ENCODE measurements around the gene C13orf46. TPM values are rescaled to one million over a fixed set of nuclear protein-coding genes. Genes with fewer than 3 reads are reported as not detected.

The C13orf46 gene
- total and polyA plus RNA-seq, 4 donors: 1.1 to 11.3 (median 6.4) TPM

DNA sequence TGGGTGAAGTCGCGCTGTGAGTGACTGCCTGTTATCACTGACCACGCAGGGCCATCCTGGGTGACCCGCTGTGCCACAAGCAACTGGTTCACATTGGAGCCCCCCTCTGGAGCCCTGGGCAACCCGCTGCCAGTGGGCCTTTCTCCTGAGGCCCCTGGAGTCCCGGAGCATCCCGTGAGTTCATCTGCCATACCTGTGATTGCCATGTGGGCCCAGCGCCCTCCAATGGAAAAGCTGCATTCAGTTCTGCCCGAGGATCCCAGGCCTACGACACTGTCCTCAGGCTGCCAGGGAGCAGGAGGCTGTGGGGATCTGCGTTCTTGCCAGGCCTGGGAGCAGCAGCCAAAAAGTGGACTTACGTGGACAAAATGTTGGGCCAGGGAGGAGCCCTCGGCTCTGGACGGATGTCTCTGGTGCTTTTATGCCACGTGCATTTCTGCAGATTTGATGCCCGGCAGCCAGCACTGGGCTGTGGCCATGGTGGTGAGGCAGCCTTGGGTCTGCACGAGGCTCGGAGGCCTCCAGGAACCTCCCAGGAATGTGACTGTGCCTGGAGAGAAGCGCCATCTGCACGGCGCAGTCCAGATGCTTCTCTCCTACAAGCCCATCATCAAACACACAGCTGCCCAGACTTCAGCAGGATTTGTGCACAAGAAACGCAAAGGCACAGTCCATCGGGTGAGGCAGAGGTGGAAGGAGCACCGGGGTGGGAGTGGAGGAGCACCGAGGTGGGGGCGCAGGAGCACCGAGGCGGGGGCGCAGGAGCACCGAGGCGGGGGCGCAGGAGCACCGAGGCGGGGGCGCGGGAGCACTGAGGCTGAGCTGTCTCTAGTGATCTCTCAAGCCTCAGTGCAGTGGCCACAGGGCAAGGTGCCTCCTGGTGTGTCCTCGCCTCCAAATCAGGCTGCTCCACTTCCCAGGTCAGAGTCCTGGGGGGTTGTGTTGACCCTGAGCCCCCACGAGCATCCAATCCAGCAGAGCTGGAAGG lies 44.0 kb downstream of the C13orf46 start:
- Histone ChIP-seq H3K9ac (ENCODE audit: insufficient read depth in 1 of 2, low read length in 2 of 2) (no peak overlapping the region), H3K27ac (ENCODE audit: low read depth in 1 of 2, low read length in 1 of 2) (no peak overlapping the region), H3K4me3 (no peak overlapping the region), H3K9me3 (ENCODE audit: control insufficient read depth in 4 of 4, insufficient read depth in 3 of 4, low read length in 3 of 4) (no peaks in the 10 kb centered on the region), H3K36me3 (ENCODE audit: control insufficient read depth in 4 of 4, insufficient read depth in 4 of 4, low read length in 4 of 4) (no peaks in the 10 kb centered on the region), H3K27me3 (ENCODE audit: control insufficient read depth in 3 of 3, insufficient read depth in 3 of 3, low read length in 2 of 3) (no peaks in the 10 kb centered on the region), H3K4me1 (ENCODE audit: control insufficient read depth in 5 of 5, insufficient read depth in 5 of 5, low read length in 5 of 5) (peaks cover 0 to 37% (median 7%) of the 10 kb centered on the region in 5 donors)
- no peak for DNase-seq
- ATAC-seq (ENCODE audit: insufficient read depth, low FRiP score): no peak
- TF ChIP-seq, protein P1, sequence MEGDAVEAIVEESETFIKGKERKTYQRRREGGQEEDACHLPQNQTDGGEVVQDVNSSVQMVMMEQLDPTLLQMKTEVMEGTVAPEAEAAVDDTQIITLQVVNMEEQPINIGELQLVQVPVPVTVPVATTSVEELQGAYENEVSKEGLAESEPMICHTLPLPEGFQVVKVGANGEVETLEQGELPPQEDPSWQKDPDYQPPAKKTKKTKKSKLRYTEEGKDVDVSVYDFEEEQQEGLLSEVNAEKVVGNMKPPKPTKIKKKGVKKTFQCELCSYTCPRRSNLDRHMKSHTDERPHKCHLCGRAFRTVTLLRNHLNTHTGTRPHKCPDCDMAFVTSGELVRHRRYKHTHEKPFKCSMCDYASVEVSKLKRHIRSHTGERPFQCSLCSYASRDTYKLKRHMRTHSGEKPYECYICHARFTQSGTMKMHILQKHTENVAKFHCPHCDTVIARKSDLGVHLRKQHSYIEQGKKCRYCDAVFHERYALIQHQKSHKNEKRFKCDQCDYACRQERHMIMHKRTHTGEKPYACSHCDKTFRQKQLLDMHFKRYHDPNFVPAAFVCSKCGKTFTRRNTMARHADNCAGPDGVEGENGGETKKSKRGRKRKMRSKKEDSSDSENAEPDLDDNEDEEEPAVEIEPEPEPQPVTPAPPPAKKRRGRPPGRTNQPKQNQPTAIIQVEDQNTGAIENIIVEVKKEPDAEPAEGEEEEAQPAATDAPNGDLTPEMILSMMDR (IDR thresholded peaks at IDR 0.05; ENCODE audit: control extremely low read depth, extremely low read depth): no peak
- WGBS, 2 donors: 89 to 90% methylated on average over 38 of the region's 38 CpGs

DNA sequence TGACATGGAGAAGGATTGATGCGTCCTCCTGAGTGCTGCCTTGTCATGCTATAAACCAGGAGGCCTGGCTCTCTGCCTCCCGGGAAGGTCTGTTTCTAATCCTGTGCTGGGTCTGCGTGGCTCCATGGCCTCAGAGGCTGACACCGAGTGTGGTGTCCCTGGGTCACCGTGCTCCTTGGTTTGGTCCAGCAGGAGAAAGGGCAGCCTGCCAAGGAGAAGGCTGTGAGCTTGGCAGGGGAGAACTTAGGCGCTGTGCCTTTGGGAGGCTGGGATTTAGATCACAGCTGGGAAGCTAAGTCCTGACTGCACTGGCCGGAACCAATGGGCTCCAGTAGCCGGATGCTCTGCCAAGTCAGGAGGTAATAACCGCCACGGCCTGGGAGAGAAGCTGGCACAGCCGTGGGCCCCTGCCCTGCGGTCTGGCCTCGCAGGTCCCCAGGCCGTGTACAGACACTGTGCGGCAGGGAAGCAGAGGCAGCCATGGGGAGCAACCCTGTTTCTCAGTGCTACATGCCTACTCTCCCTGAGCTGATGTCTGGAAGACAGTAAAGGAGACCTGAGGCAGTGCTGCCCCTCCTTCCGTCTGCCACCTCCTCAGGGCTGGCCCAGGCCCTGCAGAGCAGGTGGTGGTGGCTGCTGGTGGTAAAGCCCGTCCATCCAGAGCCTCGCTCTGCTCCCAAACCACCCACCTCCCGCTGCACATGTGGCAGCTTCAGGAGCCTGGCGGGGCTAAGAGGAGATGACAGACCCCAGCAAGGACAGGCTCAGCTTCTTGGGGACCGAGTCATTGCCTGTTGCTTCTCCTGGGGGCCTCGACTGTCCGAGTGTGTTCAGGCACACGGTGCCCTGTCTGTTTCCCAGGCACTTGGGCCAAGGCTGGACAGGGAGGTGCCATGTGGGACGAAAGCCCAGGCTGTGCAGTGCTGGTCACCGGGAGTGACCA lies 44.9 kb downstream of the C13orf46 start:
- Histone ChIP-seq H3K9ac (ENCODE audit: insufficient read depth in 1 of 2, low read length in 2 of 2) (no peak overlapping the region), H3K27me3 (ENCODE audit: control insufficient read depth in 3 of 3, insufficient read depth in 3 of 3, low read length in 2 of 3) (no peaks in the 10 kb centered on the region), H3K4me1 (ENCODE audit: control insufficient read depth in 5 of 5, insufficient read depth in 5 of 5, low read length in 5 of 5) (peaks cover 0 to 32% (median 7%) of the 10 kb centered on the region in 5 donors), H3K4me3 (no peak overlapping the region), H3K27ac (ENCODE audit: low read depth in 1 of 2, low read length in 1 of 2) (no peak overlapping the region), H3K36me3 (ENCODE audit: control insufficient read depth in 4 of 4, insufficient read depth in 4 of 4, low read length in 4 of 4) (no peaks in the 10 kb centered on the region), H3K9me3 (ENCODE audit: control insufficient read depth in 4 of 4, insufficient read depth in 3 of 4, low read length in 3 of 4) (no peaks in the 10 kb centered on the region)
- 73 to 81% methylated on average over 26 of the region's 26 CpGs for WGBS, 2 donors
- TF ChIP-seq, protein P1 (IDR thresholded peaks at IDR 0.05; ENCODE audit: control extremely low read depth, extremely low read depth): no peak
- ATAC-seq (ENCODE audit: insufficient read depth, low FRiP score) (no peak), DNase-seq (peak; percentile 85 to 90 (median 87))

DNA sequence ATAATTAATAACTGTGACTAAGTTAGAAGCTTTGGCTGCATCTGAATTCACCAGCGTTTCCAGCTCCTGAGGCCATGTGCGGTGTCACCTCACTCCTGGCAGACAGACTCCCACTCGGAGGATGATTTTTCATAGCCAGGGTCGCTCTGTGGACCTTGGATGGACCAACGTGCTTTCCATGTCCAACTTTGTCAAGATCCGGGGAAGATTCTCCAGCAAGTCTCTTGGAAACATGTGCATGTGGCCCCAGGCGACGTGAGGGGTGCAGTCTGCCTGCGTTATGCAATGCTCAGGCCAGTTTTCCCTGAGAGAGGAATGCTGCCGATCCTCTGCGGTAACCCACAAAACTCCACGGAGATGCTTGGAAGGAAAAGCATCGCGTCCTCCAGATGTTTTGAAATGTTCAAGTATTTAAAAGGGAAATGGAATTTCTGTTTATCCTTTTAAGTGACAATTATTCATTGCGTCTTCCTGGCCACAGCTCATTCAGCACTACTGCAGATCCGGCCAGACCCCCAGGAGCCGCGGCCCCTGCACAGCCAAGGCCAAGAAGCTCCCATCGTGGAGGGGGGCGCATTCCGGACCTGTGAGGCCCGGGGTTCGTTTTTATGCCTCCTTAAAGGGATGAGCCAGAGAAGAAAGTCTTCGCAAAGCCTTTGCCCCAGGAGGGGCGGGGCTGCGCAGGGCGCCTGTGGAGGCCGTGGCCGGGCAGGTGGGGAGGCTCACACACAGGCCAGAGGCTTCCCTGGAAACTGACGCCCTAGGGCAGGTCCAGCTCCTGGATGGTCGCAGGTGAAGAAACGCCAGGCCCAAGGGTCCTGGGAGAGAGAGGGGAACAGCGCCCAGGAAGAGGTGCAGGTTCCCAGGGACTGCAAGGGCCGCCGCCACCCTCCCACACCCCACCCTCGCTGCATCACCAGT lies 46.0 kb downstream of the C13orf46 start:
- no peaks in the 10 kb centered on the region for H3K27me3 ChIP-seq (ENCODE audit: control insufficient read depth in 3 of 3, insufficient read depth in 3 of 3, low read length in 2 of 3)
- 48 to 56% methylated on average over 34 to 36 of the region's 36 CpGs for WGBS, 2 donors
- DNase-seq: peak; percentile 70 to 79 (median 74)
- no peak overlapping the region for H3K4me3 ChIP-seq
- H3K4me1 ChIP-seq (ENCODE audit: control insufficient read depth in 5 of 5, insufficient read depth in 5 of 5, low read length in 5 of 5): peaks cover 0 to 32% (median 7%) of the 10 kb centered on the region in 5 donors
- no peak overlapping the region for H3K9ac ChIP-seq (ENCODE audit: insufficient read depth in 1 of 2, low read length in 2 of 2)
- no peak overlapping the region for H3K27ac ChIP-seq (ENCODE audit: low read depth in 1 of 2, low read length in 1 of 2)
- H3K9me3 ChIP-seq (ENCODE audit: control insufficient read depth in 4 of 4, insufficient read depth in 3 of 4, low read length in 3 of 4): peaks cover 0 to 2% (median 0%) of the 10 kb centered on the region in 4 donors
- TF ChIP-seq, protein P1 (IDR thresholded peaks at IDR 0.05; ENCODE audit: control extremely low read depth, extremely low read depth): no peak
- H3K36me3 ChIP-seq (ENCODE audit: control insufficient read depth in 4 of 4, insufficient read depth in 4 of 4, low read length in 4 of 4): no peaks in the 10 kb centered on the region
- ATAC-seq (ENCODE audit: insufficient read depth, low FRiP score): no peak

Measured in lung (tissue), 12 donors.